Left ventricle myocardium inferior (tissue), 1 donor: Measurements from ENCODE around the gene IGF1R. TPM values are rescaled to one million over a fixed set of nuclear protein-coding genes. Genes with fewer than 3 reads are reported as not detected.

ENCODE experiments used
- DNase-seq: peaks from one replicate; pipeline ENCODE4 v3.0.0-alpha.2; 2020
- H3K27ac ChIP-seq: fragments of 200-600 bp; replicated peaks from 2 replicates; pipeline ENCODE4 v1.8.0; 2021
- H3K27me3 ChIP-seq: fragments of 200-600 bp; 2 replicates; pipeline ENCODE4 v1.8.0; 2021; ENCODE audit warnings: low read depth
- H3K36me3 ChIP-seq: fragments of 200-600 bp; 2 replicates; pipeline ENCODE4 v1.8.0; 2021
- H3K4me1 ChIP-seq: fragments of 200-600 bp; 2 replicates; pipeline ENCODE4 v1.8.0; 2021
- H3K4me3 ChIP-seq: fragments of 200-600 bp; 2 replicates; pipeline ENCODE4 v1.8.0; 2021; ENCODE audit warnings: mild to moderate bottlenecking, moderate library complexity
- H3K9me3 ChIP-seq: fragments of 200-600 bp; replicated peaks from 2 replicates; pipeline ENCODE4 v1.8.0; 2021
- CTCF ChIP-seq: fragments of 200-600 bp; IDR thresholded peaks from 2 replicates; pipeline ENCODE4 v1.8.0; 2021; ENCODE audit warnings: antibody characterized with exemption, mild to moderate bottlenecking, borderline replicate concordance
- intact Hi-C: fragments of 100-400 bp; cut with micrococcal nuclease; formaldehyde crosslinking; loops from one replicate; pipeline ENCODE4 v1.11.0; 2022
- total RNA-seq: library from RNA; stranded (reverse); fragmentation: NEBNext Ultra II Directional; extraction: Animal tissue kit (Norgen Biotek cat#: 25700); gene quantifications from one replicate; pipeline ENCODE4 v1.2.1, GENCODE V29; 2021
- donor health status: DM: no; HTN: yes; CAD: no; lungs with severe emphysema.

Gene IGF1R
- total RNA-seq, 1 donor from 2014 or later = 37.2 TPM

GRCh38 chr15:98981851-98982722 lies 333.7 kb downstream of the IGF1R start:
- no peak for TF ChIP-seq CTCF
- Histone ChIP-seq H3K4me3 (no peak overlapping the region), H3K36me3 (no peaks in the 10 kb centered on the region), H3K4me1 (peaks cover 28% of the 10 kb centered on the region), H3K27ac (no peak overlapping the region), H3K9me3 (peaks cover 9% of the 10 kb centered on the region), H3K27me3 (no peaks in the 10 kb centered on the region)
- no peak for DNase-seq
- intact Hi-C loops = no loop called here

DNA sequence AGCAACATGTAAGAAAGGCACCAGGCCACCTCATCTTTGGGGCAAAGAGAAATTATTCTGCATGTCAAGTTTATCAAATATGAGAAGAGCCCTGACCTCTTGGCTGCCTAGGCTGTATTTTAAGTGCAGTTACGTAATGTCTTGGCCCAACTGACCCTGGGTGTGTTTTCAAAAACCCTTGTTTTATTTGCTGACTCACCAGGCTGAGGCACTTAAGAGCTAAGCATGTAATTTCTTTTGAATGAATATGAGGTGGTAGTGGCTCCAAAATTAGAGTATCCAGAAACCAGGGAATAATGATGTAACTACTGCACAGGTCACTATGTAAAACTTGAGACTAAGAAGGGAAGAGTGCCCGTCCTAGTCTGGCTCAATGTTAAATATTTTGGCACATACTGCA lies 335.0 kb downstream of the IGF1R start:
- H3K36me3 ChIP-seq = no peaks in the 10 kb centered on the region
- H3K9me3 ChIP-seq = no peaks in the 10 kb centered on the region
- no peak overlapping the region for H3K4me3 ChIP-seq
- peak overlapping the region; percentile 59 for H3K27ac ChIP-seq
- peaks cover 28% of the 10 kb centered on the region for H3K4me1 ChIP-seq
- no peak for TF ChIP-seq CTCF
- no peak for DNase-seq
- intact Hi-C loops = no loop called here
- no peaks in the 10 kb centered on the region for H3K27me3 ChIP-seq

GRCh38 chr15:98986281-98986680 lies 337.9 kb downstream of the IGF1R start:
- intact Hi-C loops = no loop called here
- Histone ChIP-seq H3K4me1 (peaks cover 16% of the 10 kb centered on the region), H3K36me3 (no peaks in the 10 kb centered on the region), H3K9me3 (no peaks in the 10 kb centered on the region), H3K4me3 (no peak overlapping the region), H3K27me3 (no peaks in the 10 kb centered on the region), H3K27ac (no peak overlapping the region)
- no peak for TF ChIP-seq CTCF
- DNase-seq = no peak

GRCh38 chr15:98994892-98995291 lies 346.6 kb downstream of the IGF1R start:
- H3K4me3 ChIP-seq = no peak overlapping the region
- no peak for DNase-seq
- peaks cover 11% of the 10 kb centered on the region for H3K9me3 ChIP-seq
- intact Hi-C loops = no loop called here
- no peaks in the 10 kb centered on the region for H3K36me3 ChIP-seq
- no peaks in the 10 kb centered on the region for H3K27me3 ChIP-seq
- no peak for TF ChIP-seq CTCF
- no peak overlapping the region for H3K27ac ChIP-seq
- no peaks in the 10 kb centered on the region for H3K4me1 ChIP-seq

DNA sequence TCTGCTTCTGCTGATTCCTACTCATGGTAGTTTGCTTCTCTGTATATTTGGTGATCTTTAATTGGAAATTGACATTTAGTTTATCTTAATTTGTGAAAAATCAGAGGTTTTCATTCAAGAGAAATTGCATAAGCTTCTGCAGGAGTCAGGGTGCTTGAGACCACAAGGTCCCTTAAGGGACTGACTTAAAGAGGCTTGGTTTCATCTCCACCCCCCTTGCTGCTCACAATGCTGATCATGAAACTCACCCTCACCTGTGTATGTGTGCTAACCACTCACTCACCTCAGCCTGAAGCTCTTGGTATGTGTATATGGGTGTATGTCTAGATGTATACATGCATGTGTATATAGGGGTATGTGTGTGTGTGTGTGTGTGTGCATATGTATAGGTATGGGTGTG lies 347.8 kb downstream of the IGF1R start:
- intact Hi-C loops = no loop called here
- DNase-seq = no peak
- no peaks in the 10 kb centered on the region for H3K36me3 ChIP-seq
- TF ChIP-seq CTCF = no peak
- no peak overlapping the region for H3K27ac ChIP-seq
- peaks cover 11% of the 10 kb centered on the region for H3K9me3 ChIP-seq
- no peak overlapping the region for H3K4me3 ChIP-seq
- no peaks in the 10 kb centered on the region for H3K4me1 ChIP-seq
- no peaks in the 10 kb centered on the region for H3K27me3 ChIP-seq
